ENCODE data around the gene PHF23. TPM values are rescaled to one million over a fixed set of nuclear protein-coding genes. Genes with fewer than 3 reads are reported as not detected.

The PHF23 gene
- total RNA-seq, 1 experiment from 2014 or later = 45.8 TPM

DNA sequence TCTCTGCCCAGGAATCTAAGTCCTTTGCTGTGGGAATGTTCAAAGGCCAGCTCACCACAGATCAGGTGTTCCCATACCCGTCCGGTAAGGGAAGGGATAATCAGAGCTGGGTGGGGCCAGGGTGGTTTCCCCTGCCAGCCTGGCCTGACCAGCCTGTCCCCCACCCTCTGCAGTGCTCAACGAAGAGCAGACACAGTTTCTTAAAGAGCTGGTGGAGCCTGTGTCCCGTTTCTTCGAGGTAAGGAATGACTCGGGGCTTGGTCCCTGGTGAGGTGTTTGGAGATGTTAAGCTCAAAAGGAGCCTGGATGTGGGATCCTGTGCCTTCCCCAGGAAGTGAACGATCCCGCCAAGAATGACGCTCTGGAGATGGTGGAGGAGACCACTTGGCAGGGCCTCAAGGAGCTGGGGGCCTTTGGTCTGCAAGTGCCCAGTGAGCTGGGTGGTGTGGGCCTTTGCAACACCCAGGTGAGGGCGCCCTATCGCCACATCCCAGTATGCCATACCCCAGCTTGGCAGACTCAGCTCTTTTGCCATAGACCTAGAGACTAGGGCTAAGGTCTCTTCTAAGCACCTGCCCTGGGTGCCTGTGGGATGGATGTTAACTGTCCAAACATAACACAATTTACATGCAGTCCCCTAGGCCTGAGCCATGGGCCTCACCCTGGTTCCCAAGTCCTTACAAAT lies 18.5 kb downstream of the PHF23 start:
- Mint-ChIP-seq H3K4me1 (peaks cover 43% of the 10 kb centered on the region), H3K27me3 (ENCODE audit: low read depth) (peaks cover 4% of the 10 kb centered on the region; the same call in 1 of the 2 replicates), H3K9me3 (no peaks in the 10 kb centered on the region), H3K36me3 (peaks cover 11% of the 10 kb centered on the region), H3K27ac (peak overlapping the region; percentile 93), H3K4me3 (peak overlapping the region; percentile 89)
- ChIA-PET CTCF (interaction anchor here (0.6 to 4.8 kb wide), 22 partner anchors 10 to 340 kb away, joined by 3 to 36 read pairs (median 4); partner anchors contain the start of genes ACAP1, DVL2, GABARAP and PHF23), POLR2A (interaction anchor here (0.6 to 2.1 kb wide), 10 partner anchors 10 to 185 kb away, joined by 3 to 9 read pairs (median 6); partner anchors contain the start of genes CTDNEP1, DVL2, PHF23 and SLC16A13)
- ATAC-seq = peak; percentile 50
- DNase-seq (ENCODE audit: low spot score) = peak; percentile 69
- TF ChIP-seq ZNF416 (CRISPR knock-in tag; IDR thresholded peaks at IDR 0.05) = 0 out of 2 replicates have a peak, but pooled peaks have one; percentile 19
- TF ChIP-seq, protein P1, sequence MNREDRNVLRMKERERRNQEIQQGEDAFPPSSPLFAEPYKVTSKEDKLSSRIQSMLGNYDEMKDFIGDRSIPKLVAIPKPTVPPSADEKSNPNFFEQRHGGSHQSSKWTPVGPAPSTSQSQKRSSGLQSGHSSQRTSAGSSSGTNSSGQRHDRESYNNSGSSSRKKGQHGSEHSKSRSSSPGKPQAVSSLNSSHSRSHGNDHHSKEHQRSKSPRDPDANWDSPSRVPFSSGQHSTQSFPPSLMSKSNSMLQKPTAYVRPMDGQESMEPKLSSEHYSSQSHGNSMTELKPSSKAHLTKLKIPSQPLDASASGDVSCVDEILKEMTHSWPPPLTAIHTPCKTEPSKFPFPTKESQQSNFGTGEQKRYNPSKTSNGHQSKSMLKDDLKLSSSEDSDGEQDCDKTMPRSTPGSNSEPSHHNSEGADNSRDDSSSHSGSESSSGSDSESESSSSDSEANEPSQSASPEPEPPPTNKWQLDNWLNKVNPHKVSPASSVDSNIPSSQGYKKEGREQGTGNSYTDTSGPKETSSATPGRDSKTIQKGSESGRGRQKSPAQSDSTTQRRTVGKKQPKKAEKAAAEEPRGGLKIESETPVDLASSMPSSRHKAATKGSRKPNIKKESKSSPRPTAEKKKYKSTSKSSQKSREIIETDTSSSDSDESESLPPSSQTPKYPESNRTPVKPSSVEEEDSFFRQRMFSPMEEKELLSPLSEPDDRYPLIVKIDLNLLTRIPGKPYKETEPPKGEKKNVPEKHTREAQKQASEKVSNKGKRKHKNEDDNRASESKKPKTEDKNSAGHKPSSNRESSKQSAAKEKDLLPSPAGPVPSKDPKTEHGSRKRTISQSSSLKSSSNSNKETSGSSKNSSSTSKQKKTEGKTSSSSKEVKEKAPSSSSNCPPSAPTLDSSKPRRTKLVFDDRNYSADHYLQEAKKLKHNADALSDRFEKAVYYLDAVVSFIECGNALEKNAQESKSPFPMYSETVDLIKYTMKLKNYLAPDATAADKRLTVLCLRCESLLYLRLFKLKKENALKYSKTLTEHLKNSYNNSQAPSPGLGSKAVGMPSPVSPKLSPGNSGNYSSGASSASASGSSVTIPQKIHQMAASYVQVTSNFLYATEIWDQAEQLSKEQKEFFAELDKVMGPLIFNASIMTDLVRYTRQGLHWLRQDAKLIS (CRISPR knock-in tag; IDR thresholded peaks at IDR 0.05; ENCODE audit: borderline replicate concordance) = no peak
- TF ChIP-seq, protein P2, sequence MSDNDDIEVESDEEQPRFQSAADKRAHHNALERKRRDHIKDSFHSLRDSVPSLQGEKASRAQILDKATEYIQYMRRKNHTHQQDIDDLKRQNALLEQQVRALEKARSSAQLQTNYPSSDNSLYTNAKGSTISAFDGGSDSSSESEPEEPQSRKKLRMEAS (CRISPR knock-in tag; IDR thresholded peaks at IDR 0.05) = no peak
- TF ChIP-seq, protein P3, sequence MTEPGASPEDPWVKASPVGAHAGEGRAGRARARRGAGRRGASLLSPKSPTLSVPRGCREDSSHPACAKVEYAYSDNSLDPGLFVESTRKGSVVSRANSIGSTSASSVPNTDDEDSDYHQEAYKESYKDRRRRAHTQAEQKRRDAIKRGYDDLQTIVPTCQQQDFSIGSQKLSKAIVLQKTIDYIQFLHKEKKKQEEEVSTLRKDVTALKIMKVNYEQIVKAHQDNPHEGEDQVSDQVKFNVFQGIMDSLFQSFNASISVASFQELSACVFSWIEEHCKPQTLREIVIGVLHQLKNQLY (CRISPR knock-in tag; IDR thresholded peaks at IDR 0.05) = 0 out of 2 replicates have a peak, but pooled peaks have one; percentile 43
- TF ChIP-seq, protein P4, sequence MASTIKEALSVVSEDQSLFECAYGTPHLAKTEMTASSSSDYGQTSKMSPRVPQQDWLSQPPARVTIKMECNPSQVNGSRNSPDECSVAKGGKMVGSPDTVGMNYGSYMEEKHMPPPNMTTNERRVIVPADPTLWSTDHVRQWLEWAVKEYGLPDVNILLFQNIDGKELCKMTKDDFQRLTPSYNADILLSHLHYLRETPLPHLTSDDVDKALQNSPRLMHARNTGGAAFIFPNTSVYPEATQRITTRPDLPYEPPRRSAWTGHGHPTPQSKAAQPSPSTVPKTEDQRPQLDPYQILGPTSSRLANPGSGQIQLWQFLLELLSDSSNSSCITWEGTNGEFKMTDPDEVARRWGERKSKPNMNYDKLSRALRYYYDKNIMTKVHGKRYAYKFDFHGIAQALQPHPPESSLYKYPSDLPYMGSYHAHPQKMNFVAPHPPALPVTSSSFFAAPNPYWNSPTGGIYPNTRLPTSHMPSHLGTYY (CRISPR knock-in tag; IDR thresholded peaks at IDR 0.05) = no peak
- no peak for TF ChIP-seq HMGA2 (CRISPR knock-in tag; IDR thresholded peaks at IDR 0.05)
- no peak for TF ChIP-seq EMX1 (CRISPR knock-in tag; IDR thresholded peaks at IDR 0.05)
- no peak for TF ChIP-seq SMAD4 (CRISPR knock-in tag; IDR thresholded peaks at IDR 0.05)
- TF ChIP-seq TCF7 (CRISPR knock-in tag; IDR thresholded peaks at IDR 0.05; ENCODE audit: low read depth) = no peak
- TF ChIP-seq, protein P5, sequence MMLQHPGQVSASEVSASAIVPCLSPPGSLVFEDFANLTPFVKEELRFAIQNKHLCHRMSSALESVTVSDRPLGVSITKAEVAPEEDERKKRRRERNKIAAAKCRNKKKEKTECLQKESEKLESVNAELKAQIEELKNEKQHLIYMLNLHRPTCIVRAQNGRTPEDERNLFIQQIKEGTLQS (CRISPR knock-in tag; conservative IDR thresholded peaks at IDR 0.05) = no peak
- TF ChIP-seq NFATC4 (CRISPR knock-in tag; IDR thresholded peaks at IDR 0.05) = 0 out of 2 replicates have a peak, but pooled peaks have one; percentile 33
- no peak for TF ChIP-seq ZNF121 (CRISPR knock-in tag; IDR thresholded peaks at IDR 0.05)
- TF ChIP-seq ATF1 (CRISPR knock-in tag; IDR thresholded peaks at IDR 0.05) = no peak
- TF ChIP-seq, protein P6, sequence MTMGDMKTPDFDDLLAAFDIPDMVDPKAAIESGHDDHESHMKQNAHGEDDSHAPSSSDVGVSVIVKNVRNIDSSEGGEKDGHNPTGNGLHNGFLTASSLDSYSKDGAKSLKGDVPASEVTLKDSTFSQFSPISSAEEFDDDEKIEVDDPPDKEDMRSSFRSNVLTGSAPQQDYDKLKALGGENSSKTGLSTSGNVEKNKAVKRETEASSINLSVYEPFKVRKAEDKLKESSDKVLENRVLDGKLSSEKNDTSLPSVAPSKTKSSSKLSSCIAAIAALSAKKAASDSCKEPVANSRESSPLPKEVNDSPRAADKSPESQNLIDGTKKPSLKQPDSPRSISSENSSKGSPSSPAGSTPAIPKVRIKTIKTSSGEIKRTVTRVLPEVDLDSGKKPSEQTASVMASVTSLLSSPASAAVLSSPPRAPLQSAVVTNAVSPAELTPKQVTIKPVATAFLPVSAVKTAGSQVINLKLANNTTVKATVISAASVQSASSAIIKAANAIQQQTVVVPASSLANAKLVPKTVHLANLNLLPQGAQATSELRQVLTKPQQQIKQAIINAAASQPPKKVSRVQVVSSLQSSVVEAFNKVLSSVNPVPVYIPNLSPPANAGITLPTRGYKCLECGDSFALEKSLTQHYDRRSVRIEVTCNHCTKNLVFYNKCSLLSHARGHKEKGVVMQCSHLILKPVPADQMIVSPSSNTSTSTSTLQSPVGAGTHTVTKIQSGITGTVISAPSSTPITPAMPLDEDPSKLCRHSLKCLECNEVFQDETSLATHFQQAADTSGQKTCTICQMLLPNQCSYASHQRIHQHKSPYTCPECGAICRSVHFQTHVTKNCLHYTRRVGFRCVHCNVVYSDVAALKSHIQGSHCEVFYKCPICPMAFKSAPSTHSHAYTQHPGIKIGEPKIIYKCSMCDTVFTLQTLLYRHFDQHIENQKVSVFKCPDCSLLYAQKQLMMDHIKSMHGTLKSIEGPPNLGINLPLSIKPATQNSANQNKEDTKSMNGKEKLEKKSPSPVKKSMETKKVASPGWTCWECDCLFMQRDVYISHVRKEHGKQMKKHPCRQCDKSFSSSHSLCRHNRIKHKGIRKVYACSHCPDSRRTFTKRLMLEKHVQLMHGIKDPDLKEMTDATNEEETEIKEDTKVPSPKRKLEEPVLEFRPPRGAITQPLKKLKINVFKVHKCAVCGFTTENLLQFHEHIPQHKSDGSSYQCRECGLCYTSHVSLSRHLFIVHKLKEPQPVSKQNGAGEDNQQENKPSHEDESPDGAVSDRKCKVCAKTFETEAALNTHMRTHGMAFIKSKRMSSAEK (CRISPR knock-in tag; IDR thresholded peaks at IDR 0.05; ENCODE audit: borderline replicate concordance) = 0 out of 2 replicates have a peak, but pooled peaks have one; percentile 14
- TF ChIP-seq, protein P7, sequence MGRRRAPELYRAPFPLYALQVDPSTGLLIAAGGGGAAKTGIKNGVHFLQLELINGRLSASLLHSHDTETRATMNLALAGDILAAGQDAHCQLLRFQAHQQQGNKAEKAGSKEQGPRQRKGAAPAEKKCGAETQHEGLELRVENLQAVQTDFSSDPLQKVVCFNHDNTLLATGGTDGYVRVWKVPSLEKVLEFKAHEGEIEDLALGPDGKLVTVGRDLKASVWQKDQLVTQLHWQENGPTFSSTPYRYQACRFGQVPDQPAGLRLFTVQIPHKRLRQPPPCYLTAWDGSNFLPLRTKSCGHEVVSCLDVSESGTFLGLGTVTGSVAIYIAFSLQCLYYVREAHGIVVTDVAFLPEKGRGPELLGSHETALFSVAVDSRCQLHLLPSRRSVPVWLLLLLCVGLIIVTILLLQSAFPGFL (CRISPR knock-in tag; IDR thresholded peaks at IDR 0.05; ENCODE audit: borderline replicate concordance) = no peak
- TF ChIP-seq NR2C2 (CRISPR knock-in tag; IDR thresholded peaks at IDR 0.05) = no peak
- no peak for TF ChIP-seq JUN (CRISPR knock-in tag; IDR thresholded peaks at IDR 0.05)
- TF ChIP-seq, protein P8, sequence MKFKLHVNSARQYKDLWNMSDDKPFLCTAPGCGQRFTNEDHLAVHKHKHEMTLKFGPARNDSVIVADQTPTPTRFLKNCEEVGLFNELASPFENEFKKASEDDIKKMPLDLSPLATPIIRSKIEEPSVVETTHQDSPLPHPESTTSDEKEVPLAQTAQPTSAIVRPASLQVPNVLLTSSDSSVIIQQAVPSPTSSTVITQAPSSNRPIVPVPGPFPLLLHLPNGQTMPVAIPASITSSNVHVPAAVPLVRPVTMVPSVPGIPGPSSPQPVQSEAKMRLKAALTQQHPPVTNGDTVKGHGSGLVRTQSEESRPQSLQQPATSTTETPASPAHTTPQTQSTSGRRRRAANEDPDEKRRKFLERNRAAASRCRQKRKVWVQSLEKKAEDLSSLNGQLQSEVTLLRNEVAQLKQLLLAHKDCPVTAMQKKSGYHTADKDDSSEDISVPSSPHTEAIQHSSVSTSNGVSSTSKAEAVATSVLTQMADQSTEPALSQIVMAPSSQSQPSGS (CRISPR knock-in tag; IDR thresholded peaks at IDR 0.05; ENCODE audit: borderline replicate concordance, low read depth) = no peak
- no peak for TF ChIP-seq RORB (CRISPR knock-in tag; IDR thresholded peaks at IDR 0.05)
- TF ChIP-seq, protein P9, sequence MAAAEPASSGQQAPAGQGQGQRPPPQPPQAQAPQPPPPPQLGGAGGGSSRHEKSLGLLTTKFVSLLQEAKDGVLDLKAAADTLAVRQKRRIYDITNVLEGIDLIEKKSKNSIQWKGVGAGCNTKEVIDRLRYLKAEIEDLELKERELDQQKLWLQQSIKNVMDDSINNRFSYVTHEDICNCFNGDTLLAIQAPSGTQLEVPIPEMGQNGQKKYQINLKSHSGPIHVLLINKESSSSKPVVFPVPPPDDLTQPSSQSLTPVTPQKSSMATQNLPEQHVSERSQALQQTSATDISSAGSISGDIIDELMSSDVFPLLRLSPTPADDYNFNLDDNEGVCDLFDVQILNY (CRISPR knock-in tag; IDR thresholded peaks at IDR 0.05) = peak; percentile 52; the same call in 1 of the 2 replicates
- TF ChIP-seq TEAD4 (CRISPR knock-in tag; IDR thresholded peaks at IDR 0.05) = no peak
